Measurements from ENCODE around the gene UBE2E1. TPM values are rescaled to one million over a fixed set of nuclear protein-coding genes. Genes with fewer than 3 reads are reported as not detected.

Gene UBE2E1
- total RNA-seq, 6 experiments from 2014 or later, result 75.6 to 93.8 (median 84.2) TPM

- no peak for TF ChIP-seq CTCF (IDR thresholded peaks at IDR 0.05)
- DNase-seq, result no peak
- Mint-ChIP-seq H3K36me3 (ENCODE audit: low read depth) (peaks cover 44% of the 10 kb centered on the region), H3K4me1 (ENCODE audit: low read depth) (peaks cover 61% of the 10 kb centered on the region), H3K27ac (peak overlapping the region; percentile 91; the same call in 1 of the 2 replicates), H3K27me3 (ENCODE audit: insufficient read depth) (no peaks in the 10 kb centered on the region), H3K9me3 (no peaks in the 10 kb centered on the region), H3K4me3 (peak overlapping the region; percentile 88; the same call in 1 of the 2 replicates)
These were observed 3.5 kb downstream of the UBE2E1 start for GRCh38 chr3:23809294-23809693.

DNA sequence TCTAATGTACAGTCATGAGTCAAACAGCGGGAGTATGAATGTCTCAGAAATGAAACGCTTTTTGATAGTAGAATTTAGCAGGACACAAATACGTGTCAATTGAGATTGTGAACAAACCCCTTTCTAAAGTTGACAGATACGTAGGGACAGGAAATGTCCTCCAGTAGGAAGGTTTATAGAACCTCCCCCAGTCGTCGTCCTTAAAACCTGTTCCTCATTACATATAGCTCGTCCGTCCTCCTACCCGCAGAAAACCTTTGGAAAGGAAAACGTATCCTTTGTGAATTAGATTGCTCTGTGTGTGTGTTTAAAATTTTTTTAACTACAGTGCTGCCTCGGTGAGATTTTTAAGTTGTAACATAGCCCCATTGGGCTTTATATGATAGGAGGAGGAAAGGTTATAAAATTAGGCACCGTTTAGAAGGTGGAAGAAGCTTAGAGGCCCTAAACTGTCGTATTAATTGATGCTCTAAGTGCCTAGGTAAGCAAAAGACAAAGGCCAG is 4.1 kb downstream of the UBE2E1 start:
- no peak for TF ChIP-seq CTCF (IDR thresholded peaks at IDR 0.05)
- Mint-ChIP-seq H3K27me3 (ENCODE audit: insufficient read depth) (no peaks in the 10 kb centered on the region), H3K9me3 (no peaks in the 10 kb centered on the region), H3K27ac (peak overlapping the region; percentile 91), H3K4me1 (ENCODE audit: low read depth) (peaks cover 61% of the 10 kb centered on the region), H3K36me3 (ENCODE audit: low read depth) (peaks cover 45% of the 10 kb centered on the region), H3K4me3 (peak overlapping the region; percentile 88)
- no peak for DNase-seq

DNA sequence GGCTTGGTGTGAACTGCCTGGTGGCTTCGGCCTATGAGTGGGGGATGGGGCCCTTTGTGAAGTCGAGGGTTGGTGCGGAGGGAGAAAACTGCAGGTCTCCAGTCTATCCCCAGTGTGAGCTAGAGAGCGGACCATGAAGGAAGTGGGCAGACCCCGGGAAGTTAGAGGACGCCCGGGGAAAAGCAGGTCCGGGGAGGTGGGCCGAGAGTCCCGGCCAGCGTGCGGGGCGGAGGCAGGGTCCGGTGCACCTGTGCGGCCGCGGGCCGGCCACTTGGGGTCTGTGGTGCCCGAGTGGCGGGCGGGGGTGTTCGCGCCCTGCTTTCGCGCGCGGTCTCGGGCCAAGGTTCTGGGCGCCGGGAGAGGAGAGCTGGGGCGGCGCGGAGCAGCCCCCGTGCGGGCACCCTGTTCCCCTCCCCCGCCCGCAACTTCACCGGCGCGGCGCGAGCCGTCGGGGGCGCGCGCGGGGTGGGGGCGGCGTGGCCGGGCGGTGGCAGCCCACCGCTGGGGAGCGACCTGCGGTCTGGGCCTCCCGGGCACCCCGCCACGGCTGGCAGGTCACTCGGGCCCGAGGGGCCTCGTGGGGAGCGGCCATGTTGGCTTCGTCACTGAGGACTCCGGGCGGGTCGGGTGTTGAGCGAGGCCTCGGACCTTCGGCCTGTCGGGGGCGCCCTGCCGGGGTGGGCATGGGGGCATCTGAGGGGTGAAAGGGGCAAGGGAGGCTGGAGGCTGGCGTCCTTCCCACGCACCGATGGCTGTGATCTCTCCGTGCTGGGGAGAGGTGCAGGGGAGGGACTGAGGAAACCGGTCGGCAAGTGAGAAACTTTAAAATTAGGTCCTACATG is 4.8 kb downstream of the UBE2E1 start:
- H3K36me3 Mint-ChIP-seq (ENCODE audit: low read depth), result peaks cover 52% of the 10 kb centered on the region
- TF ChIP-seq CTCF (IDR thresholded peaks at IDR 0.05), result peak; percentile 67
- H3K9me3 Mint-ChIP-seq, result no peaks in the 10 kb centered on the region
- peak overlapping the region; percentile 93 for H3K4me3 Mint-ChIP-seq
- no peaks in the 10 kb centered on the region for H3K27me3 Mint-ChIP-seq (ENCODE audit: insufficient read depth)
- H3K27ac Mint-ChIP-seq, result peak overlapping the region; percentile 93
- peaks cover 57% of the 10 kb centered on the region for H3K4me1 Mint-ChIP-seq (ENCODE audit: low read depth)
- DNase-seq, result no peak

DNA sequence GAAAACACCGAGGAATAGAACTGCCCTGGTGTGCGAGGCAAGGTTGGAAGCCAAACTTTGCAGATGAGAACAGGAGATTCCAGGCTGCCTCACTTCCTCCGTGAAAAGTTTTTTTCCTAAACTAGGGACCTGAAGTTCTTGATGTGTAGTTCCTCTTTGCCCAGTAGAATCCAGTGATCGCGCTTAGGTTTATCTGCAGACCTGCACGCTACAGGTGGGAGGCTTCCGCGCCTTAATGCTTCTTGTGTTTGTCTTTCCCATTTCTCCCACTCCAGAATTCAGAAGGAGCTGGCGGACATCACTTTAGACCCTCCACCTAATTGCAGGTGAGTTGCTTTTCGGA is 5.4 kb downstream of the UBE2E1 start:
- Mint-ChIP-seq H3K27me3 (ENCODE audit: insufficient read depth) (no peaks in the 10 kb centered on the region), H3K4me1 (ENCODE audit: low read depth) (peaks cover 56% of the 10 kb centered on the region), H3K36me3 (ENCODE audit: low read depth) (peaks cover 52% of the 10 kb centered on the region), H3K4me3 (peak overlapping the region; percentile 93), H3K9me3 (no peaks in the 10 kb centered on the region), H3K27ac (peak overlapping the region; percentile 93)
- no peak for DNase-seq
- TF ChIP-seq CTCF (IDR thresholded peaks at IDR 0.05), result no peak; the same call in 1 of the 2 replicates

- Mint-ChIP-seq H3K4me3 (peak overlapping the region; percentile 93; the same call in 1 of the 2 replicates), H3K36me3 (ENCODE audit: low read depth) (peaks cover 52% of the 10 kb centered on the region), H3K27ac (no peak overlapping the region), H3K4me1 (ENCODE audit: low read depth) (peaks cover 55% of the 10 kb centered on the region), H3K27me3 (ENCODE audit: insufficient read depth) (no peaks in the 10 kb centered on the region), H3K9me3 (no peaks in the 10 kb centered on the region)
- no peak for TF ChIP-seq CTCF (IDR thresholded peaks at IDR 0.05)
- no peak for DNase-seq
These were observed 6.2 kb downstream of the UBE2E1 start for GRCh38 chr3:23811919-23812318.
